DMS79 (cell line): ENCODE data around the gene TNXB.
"Not testable (repeated sequence)": the region's sequence is repeated elsewhere in the genome, so short reads cannot be mapped to it uniquely, and the experiment has no call there.

Experiments
- DNase-seq: peaks from one replicate; lab custom pipeline; 2025; lab: John Stamatoyannopoulos, UW

TNXB gene

DNA sequence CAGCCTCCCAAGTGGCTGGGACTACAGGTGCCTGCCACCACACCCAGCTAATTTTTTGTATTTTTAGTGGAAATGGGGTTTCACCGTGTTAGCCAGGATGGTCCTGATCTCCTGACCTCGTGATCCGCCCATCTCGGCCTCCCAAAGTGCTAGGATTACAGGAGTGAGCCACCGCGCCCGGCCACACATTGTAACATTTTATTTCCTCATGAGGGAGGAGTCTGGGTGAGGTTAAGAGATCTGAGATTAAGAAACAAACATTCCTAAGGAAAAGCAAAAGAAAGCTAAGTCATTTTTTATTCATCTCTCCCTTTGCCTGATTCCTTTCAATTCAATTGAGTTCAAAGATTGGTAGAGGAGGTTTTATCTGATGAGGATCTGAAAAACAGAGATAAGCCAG, 35.1 kb upstream of the TNXB start:
- not testable (repeated sequence) for DNase-seq

GRCh38 chr6:32140420-32141046, 31.4 kb upstream of the TNXB start:
- no peak for DNase-seq

GRCh38 chr6:32139590-32139989, 30.5 kb upstream of the TNXB start:
- no peak for DNase-seq

- no peak for DNase-seq
Measured at GRCh38 chr6:32137454-32137853, 28.3 kb upstream of the TNXB start.

GRCh38 chr6:32133786-32134185, 24.6 kb upstream of the TNXB start:
- no peak for DNase-seq

DNA sequence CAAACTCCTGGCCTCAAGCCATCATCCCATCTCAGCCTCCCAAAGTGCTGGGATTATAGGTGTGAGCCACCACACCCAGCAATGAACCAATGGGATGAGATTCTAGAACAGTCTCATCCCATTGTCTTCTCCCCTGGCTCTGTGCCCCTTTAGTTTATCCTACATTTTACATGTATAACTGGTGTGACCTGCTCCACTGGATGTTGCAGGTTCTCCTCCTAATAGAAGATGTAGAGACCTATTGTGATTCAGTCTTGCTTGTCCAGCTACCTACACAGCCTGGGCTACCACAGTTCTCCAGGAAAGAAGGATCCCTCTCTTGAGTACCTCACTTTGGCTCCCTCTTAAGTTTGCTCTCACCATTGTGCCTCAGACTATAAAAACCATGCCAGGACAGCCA, 23.0 kb upstream of the TNXB start:
- peak; percentile 11 for DNase-seq

- no peak for DNase-seq
Measured at GRCh38 chr6:32131439-32131948, 22.4 kb upstream of the TNXB start.

GRCh38 chr6:32129297-32130088, 20.4 kb upstream of the TNXB start:
- DNase-seq: peak; percentile 61

- DNase-seq: no peak
Measured at GRCh38 chr6:32128751-32129296, 19.7 kb upstream of the TNXB start.

- peak; percentile 100 for DNase-seq
Measured at GRCh38 chr6:32127717-32128592, 18.8 kb upstream of the TNXB start, which contains the start of gene ATF6B. Gene ATF6B (minus strand): TSS chr6:32128246. CDS start chr6:32128207, 39 bp downstream.

GRCh38 chr6:32127409-32127716, 18.2 kb upstream of the TNXB start:
- DNase-seq: no peak

DNA sequence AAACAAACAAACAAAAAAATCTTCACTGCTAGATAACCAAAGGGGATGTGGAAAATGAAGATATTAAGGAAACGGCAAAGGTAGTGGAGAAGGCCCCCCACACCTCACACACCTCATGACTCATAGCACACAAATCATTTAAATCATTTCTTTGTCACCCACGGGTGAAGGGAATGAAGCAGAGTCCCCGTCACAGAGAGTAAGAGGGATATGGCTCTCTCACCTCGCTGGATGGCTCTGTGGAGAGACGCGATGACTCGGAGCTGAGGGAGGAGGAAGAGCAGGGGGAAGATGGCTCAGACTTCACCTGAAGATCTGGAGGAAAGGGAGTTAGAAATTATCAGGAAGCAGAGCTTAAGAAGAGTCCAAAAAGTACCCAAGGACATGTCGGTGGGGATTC, 17.7 kb upstream of the TNXB start:
- no peak for DNase-seq

- DNase-seq: no peak
Measured at GRCh38 chr6:32123681-32124080, 14.5 kb upstream of the TNXB start.

DNA sequence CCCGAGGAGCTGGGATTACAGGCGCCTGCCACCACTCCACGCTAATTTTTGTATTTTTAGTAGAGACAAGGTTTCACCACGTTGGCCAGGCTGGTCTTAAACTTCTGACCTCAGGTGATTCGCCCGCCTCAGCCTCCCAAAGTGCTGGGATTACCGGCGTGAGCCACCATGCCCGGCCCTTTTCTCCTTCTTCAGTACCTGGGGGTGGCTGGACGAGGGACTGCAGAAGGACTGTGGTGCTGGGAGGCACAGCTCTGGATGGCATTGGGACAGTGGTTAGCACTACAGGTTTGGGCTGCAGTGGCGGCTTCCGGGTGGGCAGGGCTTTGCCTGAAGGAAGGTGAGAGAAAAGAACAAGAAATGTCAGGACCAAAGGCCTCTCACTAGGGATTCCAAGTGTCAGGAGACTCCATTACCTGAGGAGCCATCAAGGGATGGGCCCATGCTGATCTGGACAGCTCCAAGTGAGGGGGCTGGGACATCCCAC, 11.5 kb upstream of the TNXB start:
- no peak for DNase-seq

DNA sequence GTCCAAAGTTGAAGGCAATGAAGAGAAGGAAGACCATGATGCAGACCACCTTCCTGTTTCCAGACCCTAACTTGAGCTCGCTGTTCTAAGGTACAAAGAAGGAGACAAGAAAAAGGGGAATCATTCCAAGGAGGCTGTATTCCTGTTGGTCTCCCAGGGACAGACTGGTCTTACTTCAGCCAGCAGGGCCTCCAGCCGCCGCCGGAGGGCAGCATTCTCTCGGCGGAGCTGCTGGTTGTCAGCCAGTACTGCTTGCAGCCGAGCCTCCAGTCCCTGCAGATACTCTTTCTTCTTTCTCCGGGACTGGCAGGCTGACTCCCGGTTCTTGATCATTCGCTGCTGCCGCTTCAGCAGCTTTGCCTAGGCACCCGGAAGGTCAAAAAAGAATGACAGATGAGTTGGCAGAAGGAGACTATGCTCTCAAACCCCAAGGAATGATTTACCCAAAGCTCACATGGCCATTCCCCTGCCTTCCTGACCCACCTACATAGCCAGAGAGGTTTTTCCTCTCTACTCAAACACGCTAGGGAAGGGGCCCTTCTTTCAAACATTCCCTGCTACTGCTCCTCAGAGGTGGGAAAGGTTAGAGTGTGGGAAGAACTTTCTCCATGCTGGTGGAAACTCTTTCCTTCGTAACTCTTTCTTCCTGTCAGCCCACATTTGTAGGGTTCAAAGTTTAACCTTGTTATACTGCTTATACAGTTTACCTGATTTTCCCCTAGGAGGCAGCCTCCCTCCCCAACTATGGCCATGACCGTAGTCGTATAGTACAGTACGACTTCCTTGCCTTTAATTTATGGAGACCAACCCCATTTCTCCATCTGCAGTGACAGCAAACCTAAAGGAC, 9.9 kb upstream of the TNXB start:
- peak; percentile 19 for DNase-seq

DNA sequence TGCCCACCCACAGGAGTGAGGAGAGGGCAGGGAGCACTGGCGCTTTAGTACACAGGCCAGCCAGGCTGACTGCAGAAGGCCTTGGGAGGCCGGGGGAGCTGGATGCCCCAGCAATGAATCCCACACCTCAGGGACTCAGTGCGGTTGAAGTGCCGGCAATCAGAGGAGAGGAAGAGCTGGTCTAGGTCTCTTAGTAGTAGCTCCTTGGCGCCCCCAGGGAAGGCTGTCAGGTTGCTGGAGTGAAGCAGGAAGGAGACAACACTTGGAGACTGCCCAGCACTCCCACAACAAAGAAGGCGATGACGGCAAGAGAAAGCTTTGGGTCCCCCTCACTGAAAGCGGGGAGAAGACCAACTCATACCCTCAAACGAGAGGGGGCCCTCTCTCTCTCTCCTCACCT, 8.3 kb upstream of the TNXB start:
- DNase-seq: no peak

DNA sequence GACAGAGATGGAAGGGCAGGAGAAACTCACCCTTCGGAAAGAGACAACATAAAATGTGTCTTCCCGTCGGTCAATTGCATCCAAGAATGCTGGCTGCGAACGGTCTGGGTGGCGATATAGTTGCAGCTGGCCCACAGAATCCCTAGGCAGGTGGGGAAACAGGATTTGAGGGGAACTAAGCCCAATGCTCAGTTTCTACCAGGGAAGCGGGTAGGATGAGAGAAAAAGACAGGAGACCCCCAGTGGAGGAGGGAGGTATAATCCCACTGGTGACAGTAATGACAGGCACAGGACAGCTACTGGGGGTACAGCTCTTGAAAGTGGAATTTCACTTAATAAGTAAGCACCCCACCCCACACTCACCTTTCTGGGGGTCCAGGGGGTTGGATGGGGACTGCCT, 7.5 kb upstream of the TNXB start:
- DNase-seq: no peak

GRCh38 chr6:32115623-32116022, 6.5 kb upstream of the TNXB start:
- no peak for DNase-seq

DNA sequence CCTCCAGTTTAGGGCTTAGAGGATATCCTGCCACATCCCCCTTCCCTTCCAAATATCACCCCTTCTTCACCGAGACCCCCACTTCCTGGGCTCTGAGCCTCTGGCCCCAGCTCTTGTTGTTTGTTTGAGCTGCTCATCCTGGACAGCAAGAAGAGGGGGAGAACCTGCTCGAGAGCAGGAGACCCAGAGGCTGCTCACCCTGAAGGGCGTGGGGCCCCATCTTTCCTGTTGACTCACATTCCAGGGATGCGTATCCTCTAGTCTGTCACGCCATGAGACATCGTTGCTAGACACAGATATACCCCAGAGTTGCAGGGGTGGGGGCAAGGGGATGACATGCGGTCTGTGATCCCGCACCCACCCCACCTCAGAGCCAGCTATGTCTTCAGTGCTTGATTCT, 5.7 kb upstream of the TNXB start:
- DNase-seq: no peak

GRCh38 chr6:32113386-32114352, 4.5 kb upstream of the TNXB start:
- DNase-seq: no peak
